GM19328 (cell line): ENCODE data around the gene TUBA1A.
"Not testable (repeated sequence)": the region's sequence is repeated elsewhere in the genome, so short reads cannot be mapped to it uniquely, and the experiment has no call there.

Experiments used
- ATAC-seq: cut with Tn5 transposase; IDR thresholded peaks from one replicate; pipeline ENCODE4 v1.9.1; 2021; ENCODE audit warnings: mild to moderate bottlenecking, moderate library complexity; ENCODE audit not compliant: unreplicated experiment

Gene TUBA1A

GRCh38 chr12:49188916-49189367 is at the start of gene TUBA1A:
TSS of gene TUBA1A (minus strand) at chr12:49189080. CDS start at chr12:49188979, 101 bp downstream.
- ATAC-seq: peak; percentile 83

- no peak for ATAC-seq
Observed at GRCh38 chr12:49236423-49236822, 47.5 kb upstream of the TUBA1A start.

- ATAC-seq: no peak
Observed at GRCh38 chr12:49233842-49234526, 45.1 kb upstream of the TUBA1A start.

- ATAC-seq: no peak
Observed at GRCh38 chr12:49232940-49233841, 44.3 kb upstream of the TUBA1A start.

- no peak for ATAC-seq
Observed at GRCh38 chr12:49231878-49232655, 43.2 kb upstream of the TUBA1A start.

- ATAC-seq: no peak
Observed at GRCh38 chr12:49230805-49231194, 41.9 kb upstream of the TUBA1A start.

GRCh38 chr12:49230176-49230804 is 41.4 kb upstream of the TUBA1A start:
- ATAC-seq: no peak

GRCh38 chr12:49228653-49229052 is 39.8 kb upstream of the TUBA1A start:
- no peak for ATAC-seq

- ATAC-seq: no peak
Observed at GRCh38 chr12:49227713-49228112, 38.8 kb upstream of the TUBA1A start.

DNA sequence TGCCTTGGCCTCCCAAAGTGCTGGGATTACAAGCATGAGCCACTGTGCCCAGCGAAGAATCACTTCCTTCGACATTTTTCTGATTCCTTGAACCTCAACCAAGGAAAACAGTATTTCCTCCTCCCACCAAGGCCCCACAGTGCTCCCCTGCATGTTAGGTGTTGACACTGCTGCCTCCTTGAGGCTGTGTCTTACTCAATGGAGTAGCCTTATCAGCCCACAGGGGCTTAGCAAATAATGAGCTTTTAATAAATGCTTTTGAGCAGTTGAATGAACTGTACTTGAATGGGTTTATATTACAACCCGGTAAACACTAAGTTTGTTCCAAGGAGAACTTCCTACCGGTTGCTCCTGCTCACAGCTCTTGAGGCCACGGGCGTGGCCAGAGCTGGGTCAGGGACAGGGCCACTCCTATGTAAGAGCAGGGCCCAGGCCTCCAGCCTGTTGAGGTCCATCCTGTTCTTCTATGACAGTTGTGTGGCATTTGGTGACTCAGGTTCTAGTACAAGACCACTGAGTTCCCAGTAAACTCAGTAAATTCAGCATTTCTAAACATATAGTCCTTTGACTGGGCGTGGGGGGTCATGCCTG is 36.8 kb upstream of the TUBA1A start:
- ATAC-seq: no peak

DNA sequence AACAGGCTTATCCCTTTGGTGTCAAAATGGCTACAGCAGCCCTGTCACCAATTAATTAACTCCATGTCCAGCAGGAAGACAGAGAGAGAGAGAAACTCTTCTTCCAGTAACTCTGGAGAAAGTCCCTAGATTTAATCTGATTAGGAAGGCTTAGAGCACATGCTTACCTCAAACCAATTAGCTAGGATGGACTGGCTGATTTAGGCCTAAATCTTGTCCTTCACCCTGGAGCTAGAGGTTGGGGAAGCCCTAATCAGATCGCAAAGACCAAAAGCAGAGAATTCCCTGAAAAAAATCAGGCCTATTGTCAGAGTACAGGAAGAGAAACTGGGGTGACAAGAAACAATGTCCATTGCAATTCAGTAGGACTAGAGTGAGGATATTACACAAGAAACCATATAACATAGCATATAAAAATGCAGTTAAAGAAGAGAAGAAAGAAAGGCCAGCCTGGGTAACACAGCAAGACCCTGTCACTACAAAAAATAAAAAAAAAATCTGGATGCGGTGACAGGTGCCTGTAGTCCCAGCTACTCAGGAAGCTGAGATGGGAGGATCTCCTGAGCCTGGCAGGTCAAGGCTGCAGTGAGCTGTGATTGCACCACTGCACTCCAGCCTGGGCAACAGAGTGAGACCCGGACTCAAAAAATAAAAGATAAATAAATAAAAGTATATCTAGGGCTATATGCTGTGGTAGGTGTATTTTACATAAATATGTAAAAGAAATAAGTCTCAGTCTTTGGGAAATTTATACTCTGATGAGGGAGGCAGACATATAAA is 34.9 kb upstream of the TUBA1A start:
- ATAC-seq: no peak

GRCh38 chr12:49223122-49223521 is 34.2 kb upstream of the TUBA1A start:
- no peak for ATAC-seq

DNA sequence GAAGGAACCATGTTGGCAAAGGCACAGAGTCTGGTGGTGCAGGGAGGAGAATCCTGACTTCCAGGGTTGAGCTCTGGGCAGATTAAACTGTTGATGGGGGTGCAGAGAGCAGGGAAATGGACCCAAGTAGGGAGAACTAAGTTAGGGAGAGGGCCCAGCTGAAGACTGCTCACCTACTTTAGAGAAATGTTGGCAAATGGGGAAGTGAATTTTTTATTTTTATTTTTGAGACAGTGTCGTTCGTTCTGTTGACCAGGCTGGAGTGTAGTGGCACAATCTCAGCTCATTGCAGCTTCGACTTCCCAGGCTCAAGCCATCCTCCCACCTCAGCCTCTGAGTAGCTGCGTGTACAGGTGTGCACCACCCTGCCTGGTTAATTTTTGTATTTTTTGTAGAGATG is 32.1 kb upstream of the TUBA1A start:
- ATAC-seq: no peak

DNA sequence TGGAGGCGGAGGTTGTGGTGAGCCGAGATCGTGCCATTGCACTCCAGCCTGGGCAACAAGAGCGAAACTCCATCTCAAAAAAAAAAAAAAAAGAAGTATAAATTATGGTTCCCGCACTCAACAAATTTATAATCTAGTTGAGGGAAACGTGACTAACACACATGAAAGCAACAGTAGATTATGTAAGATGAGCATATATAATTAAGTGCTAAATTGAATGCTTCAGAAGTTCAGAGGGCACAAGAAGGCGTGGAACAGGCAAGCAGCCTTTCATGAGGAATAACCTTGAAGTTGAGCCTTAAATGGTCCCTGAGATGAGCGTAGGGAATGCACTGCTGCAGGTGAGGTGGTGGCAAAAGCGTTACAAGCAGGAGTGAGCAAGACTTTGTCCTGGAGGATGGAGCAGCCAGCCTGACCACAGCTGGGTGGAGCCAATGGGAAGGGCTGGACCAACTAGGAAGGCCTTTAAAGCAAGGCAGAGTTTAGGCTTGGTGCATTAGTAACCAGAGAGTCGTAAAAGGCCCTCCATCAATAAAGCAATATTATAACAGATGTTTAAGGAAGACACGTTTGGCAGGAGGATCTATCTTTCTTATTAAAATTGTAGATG is 30.6 kb upstream of the TUBA1A start:
- ATAC-seq: no peak

- no peak for ATAC-seq
Observed at GRCh38 chr12:49212572-49212971, 23.7 kb upstream of the TUBA1A start.

- ATAC-seq: not testable (repeated sequence)
Observed at GRCh38 chr12:49210703-49211102, 21.8 kb upstream of the TUBA1A start.

- no peak for ATAC-seq
Observed at GRCh38 chr12:49208676-49209075, 19.8 kb upstream of the TUBA1A start.

GRCh38 chr12:49208146-49208545 is 19.3 kb upstream of the TUBA1A start:
- no peak for ATAC-seq

DNA sequence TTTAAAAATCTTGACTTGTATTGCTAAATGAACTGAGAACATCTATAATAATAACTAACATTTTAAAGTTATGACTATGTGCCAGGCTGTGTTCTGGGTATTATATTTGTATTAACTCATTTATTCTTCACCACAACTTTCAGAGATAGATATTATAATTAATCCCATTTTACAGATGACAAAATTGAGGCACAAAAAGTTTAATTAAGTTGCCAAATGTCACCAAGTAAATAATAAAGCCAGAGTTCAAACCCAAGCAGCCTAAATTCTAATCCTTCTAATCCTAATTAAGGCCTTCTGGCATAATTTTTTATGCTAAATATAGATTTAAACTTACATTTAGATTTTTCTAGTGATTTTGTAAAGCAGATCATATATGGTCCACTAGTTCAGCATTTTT is 17.5 kb upstream of the TUBA1A start:
- no peak for ATAC-seq
